ENCODE measurements around the gene AOC3. TPM values are rescaled to one million over a fixed set of nuclear protein-coding genes. Genes with fewer than 3 reads are reported as not detected.
A peak's percentile ranks its signal among the peaks of the same experiment; 100 is the strongest.

AOC3 gene
- total and polyA plus RNA-seq, 2 of the 13 experiments (the other 11 are each of a cell fraction or from before 2014, with no cell fraction given), result 8.7 to 51.7 TPM

DNA sequence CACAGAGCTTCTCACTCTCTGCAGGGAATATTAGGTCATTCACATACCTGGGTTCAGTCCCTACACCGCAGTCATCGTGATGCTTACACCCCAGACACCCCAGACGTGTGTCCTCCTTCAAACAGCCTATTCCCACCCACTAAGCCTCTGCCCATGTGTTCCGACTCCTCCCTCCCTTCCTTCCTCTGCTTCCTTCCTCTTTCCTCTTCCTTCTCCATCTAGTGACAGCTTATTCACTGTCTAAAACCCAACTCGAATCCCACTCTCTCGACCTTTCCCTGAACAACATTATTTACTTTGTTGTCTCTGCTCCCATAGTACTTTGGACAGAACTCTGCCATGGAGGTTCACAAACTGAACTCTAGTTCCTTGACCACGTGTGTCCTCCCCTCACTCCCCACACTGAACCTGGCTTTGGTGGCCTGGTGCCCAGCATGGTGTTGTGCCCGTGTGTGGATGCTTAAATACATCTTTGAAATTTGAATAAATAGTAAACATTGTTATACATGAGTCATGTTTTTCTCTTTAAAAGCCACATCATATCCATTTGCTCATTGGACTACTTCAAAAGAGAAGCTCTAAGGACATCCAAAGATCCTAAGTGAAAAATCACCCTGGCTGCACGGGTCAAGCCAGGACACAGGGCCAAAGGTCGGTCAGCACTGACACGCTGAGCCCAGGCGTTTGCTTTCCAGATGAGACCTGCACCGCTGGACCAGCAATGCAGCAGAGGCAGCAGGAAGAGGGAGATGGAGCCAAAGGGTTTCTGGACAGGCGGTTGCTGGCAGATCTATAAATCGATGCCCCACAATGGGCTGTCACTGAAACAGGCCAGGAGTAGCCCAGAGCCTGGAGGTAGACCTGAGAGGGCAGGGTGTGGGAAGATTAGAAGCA is 35.5 kb downstream of the AOC3 start (continued):
- TF ChIP-seq MTF2 (CRISPR knock-in tag; IDR thresholded peaks at IDR 0.05; ENCODE audit: borderline replicate concordance), result no peak
- TF ChIP-seq, protein P1, sequence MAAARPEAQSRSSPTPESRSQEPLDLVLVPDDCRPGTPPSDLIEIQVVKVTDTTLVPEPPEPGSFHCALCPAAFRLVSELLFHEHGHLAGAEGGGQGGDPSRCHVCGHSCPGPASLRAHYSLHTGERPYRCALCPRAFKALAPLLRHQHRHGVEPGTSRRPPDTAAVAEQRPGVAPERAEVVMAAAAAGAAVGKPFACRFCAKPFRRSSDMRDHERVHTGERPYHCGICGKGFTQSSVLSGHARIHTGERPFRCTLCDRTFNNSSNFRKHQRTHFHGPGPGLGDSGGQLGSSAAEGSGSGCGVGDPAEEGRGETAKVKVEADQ (CRISPR knock-in tag; IDR thresholded peaks at IDR 0.05; ENCODE audit: borderline replicate concordance), result peak; percentile 70; the same call in 1 of the 2 replicates
- TF ChIP-seq, protein P2, sequence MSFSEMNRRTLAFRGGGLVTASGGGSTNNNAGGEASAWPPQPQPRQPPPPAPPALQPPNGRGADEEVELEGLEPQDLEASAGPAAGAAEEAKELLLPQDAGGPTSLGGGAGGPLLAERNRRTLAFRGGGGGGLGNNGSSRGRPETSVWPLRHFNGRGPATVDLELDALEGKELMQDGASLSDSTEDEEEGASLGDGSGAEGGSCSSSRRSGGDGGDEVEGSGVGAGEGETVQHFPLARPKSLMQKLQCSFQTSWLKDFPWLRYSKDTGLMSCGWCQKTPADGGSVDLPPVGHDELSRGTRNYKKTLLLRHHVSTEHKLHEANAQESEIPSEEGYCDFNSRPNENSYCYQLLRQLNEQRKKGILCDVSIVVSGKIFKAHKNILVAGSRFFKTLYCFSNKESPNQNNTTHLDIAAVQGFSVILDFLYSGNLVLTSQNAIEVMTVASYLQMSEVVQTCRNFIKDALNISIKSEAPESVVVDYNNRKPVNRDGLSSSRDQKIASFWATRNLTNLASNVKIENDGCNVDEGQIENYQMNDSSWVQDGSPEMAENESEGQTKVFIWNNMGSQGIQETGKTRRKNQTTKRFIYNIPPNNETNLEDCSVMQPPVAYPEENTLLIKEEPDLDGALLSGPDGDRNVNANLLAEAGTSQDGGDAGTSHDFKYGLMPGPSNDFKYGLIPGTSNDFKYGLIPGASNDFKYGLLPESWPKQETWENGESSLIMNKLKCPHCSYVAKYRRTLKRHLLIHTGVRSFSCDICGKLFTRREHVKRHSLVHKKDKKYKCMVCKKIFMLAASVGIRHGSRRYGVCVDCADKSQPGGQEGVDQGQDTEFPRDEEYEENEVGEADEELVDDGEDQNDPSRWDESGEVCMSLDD (CRISPR knock-in tag; IDR thresholded peaks at IDR 0.05; ENCODE audit: borderline replicate concordance), result no peak
- TF ChIP-seq CREM (IDR thresholded peaks at IDR 0.05), result peak; percentile 76
- TF ChIP-seq CREM (CRISPR knock-in tag; IDR thresholded peaks at IDR 0.05), result no peak
- TF ChIP-seq, protein P3, sequence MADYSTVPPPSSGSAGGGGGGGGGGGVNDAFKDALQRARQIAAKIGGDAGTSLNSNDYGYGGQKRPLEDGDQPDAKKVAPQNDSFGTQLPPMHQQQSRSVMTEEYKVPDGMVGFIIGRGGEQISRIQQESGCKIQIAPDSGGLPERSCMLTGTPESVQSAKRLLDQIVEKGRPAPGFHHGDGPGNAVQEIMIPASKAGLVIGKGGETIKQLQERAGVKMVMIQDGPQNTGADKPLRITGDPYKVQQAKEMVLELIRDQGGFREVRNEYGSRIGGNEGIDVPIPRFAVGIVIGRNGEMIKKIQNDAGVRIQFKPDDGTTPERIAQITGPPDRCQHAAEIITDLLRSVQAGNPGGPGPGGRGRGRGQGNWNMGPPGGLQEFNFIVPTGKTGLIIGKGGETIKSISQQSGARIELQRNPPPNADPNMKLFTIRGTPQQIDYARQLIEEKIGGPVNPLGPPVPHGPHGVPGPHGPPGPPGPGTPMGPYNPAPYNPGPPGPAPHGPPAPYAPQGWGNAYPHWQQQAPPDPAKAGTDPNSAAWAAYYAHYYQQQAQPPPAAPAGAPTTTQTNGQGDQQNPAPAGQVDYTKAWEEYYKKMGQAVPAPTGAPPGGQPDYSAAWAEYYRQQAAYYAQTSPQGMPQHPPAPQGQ (CRISPR knock-in tag; IDR thresholded peaks at IDR 0.05; ENCODE audit: borderline replicate concordance), result no peak
- TF ChIP-seq FIP1L1 (IDR thresholded peaks at IDR 0.05; ENCODE audit: borderline replicate concordance, insufficient read depth, low read depth, low read length), result no peak
- TF ChIP-seq, protein P4, sequence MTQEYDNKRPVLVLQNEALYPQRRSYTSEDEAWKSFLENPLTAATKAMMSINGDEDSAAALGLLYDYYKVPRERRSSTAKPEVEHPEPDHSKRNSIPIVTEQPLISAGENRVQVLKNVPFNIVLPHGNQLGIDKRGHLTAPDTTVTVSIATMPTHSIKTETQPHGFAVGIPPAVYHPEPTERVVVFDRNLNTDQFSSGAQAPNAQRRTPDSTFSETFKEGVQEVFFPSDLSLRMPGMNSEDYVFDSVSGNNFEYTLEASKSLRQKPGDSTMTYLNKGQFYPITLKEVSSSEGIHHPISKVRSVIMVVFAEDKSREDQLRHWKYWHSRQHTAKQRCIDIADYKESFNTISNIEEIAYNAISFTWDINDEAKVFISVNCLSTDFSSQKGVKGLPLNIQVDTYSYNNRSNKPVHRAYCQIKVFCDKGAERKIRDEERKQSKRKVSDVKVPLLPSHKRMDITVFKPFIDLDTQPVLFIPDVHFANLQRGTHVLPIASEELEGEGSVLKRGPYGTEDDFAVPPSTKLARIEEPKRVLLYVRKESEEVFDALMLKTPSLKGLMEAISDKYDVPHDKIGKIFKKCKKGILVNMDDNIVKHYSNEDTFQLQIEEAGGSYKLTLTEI (CRISPR knock-in tag; conservative IDR thresholded peaks at IDR 0.05), result no peak
- TF ChIP-seq, protein P5, sequence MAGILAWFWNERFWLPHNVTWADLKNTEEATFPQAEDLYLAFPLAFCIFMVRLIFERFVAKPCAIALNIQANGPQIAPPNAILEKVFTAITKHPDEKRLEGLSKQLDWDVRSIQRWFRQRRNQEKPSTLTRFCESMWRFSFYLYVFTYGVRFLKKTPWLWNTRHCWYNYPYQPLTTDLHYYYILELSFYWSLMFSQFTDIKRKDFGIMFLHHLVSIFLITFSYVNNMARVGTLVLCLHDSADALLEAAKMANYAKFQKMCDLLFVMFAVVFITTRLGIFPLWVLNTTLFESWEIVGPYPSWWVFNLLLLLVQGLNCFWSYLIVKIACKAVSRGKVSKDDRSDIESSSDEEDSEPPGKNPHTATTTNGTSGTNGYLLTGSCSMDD (CRISPR knock-in tag; IDR thresholded peaks at IDR 0.05), result no peak
- TF ChIP-seq, protein P6, sequence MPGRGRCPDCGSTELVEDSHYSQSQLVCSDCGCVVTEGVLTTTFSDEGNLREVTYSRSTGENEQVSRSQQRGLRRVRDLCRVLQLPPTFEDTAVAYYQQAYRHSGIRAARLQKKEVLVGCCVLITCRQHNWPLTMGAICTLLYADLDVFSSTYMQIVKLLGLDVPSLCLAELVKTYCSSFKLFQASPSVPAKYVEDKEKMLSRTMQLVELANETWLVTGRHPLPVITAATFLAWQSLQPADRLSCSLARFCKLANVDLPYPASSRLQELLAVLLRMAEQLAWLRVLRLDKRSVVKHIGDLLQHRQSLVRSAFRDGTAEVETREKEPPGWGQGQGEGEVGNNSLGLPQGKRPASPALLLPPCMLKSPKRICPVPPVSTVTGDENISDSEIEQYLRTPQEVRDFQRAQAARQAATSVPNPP (CRISPR knock-in tag; IDR thresholded peaks at IDR 0.05), result no peak
- 0 out of 2 replicates have a peak, but pooled peaks have one; percentile 12 for TF ChIP-seq ZNF205 (CRISPR knock-in tag; IDR thresholded peaks at IDR 0.05)
- TF ChIP-seq ZNF720 (CRISPR knock-in tag; IDR thresholded peaks at IDR 0.05), result no peak
- TF ChIP-seq MBD4 (IDR thresholded peaks at IDR 0.05; ENCODE audit: borderline replicate concordance, low read length), result no peak; the same call in 1 of the 2 replicates
- no peak for TF ChIP-seq HNRNPUL1 (IDR thresholded peaks at IDR 0.05; ENCODE audit: low read depth, low read length)
- peak; percentile 100 for TF ChIP-seq RXRA (CRISPR knock-in tag; IDR thresholded peaks at IDR 0.05)
- no peak; a peak in 2 of 4 replicates for TF ChIP-seq POLR2A (IDR thresholded peaks at IDR 0.05; ENCODE audit: insufficient read depth in 1 of 2, low read depth in 2 of 2, low read length in 2 of 2)
- no peak for TF ChIP-seq TCF7L2 (IDR thresholded peaks at IDR 0.05; ENCODE audit: low read depth, low read length)
- TF ChIP-seq SETDB1 (CRISPR knock-in tag; IDR thresholded peaks at IDR 0.05; ENCODE audit: borderline replicate concordance), result no peak
- peak; percentile 85 for TF ChIP-seq ZBTB7B (CRISPR knock-in tag; IDR thresholded peaks at IDR 0.05)
- no peak for TF ChIP-seq SIN3B (IDR thresholded peaks at IDR 0.05; ENCODE audit: low read length)

All from HepG2 (cell line).